A549 (cell line): ENCODE results near the gene OSBPL2. TPM values are rescaled to one million over a fixed set of nuclear protein-coding genes. Genes with fewer than 3 reads are reported as not detected.

ENCODE experiments used
- ATAC-seq, 2 experiments: fragments of 200-7000 bp in 1 of 2; fragments of >200 bp in 1 of 2; cut with Nextera tagmentation in 1 of 2; cut with Tn5 transposase in 1 of 2; 3 replicates each; pipeline versions ENCODE4 v1.8.0 to v1.9.1; 2018 to 2020; ENCODE audit warnings: mild to moderate bottlenecking in 1 of 2, moderate library complexity in 1 of 2
- CTCF ChIA-PET: fragments of 300-600 bp; sonication (Branson Sonifier 250); formaldehyde crosslinking; extraction: SDS; loops from one replicate; lab custom pipeline; 2021; ENCODE audit warnings: antibody characterized with exemption, inconsistent platforms; lab: Yijun Ruan, JAX
- POLR2A ChIA-PET: fragments of 350-600 bp; formaldehyde crosslinking; extraction: SDS; loops from one replicate; lab custom pipeline; 2021; ENCODE audit warnings: antibody characterized with exemption, inconsistent platforms; lab: Yijun Ruan, JAX
- DNase-seq, 2 experiments: peaks; one replicate each; pipeline versions ENCODE4 v3.0.0 to v3.0.0-alpha.2; 2011 to 2016; ENCODE audit warnings: low read depth in 1 of 2, low spot score in 1 of 2
- FAIRE-seq: peaks from 2 replicates; lab custom pipeline; 2011; peaks lifted over from hg19 to GRCh38; lab: Jason Lieb, UNC
- H3K27ac ChIP-seq, 2 experiments: fragments of >200 bp; sonication (Bioruptor Twin); formaldehyde crosslinking; 3 replicates each; pipeline ENCODE4 v1.5.1; 2016 to 2017
- H3K4me1 ChIP-seq: fragments of >200 bp; sonication (Bioruptor Twin); formaldehyde crosslinking; 3 replicates; pipeline ENCODE4 v1.6.1; 2016
- H3K4me2 ChIP-seq: fragments of >200 bp; sonication (Bioruptor Twin); formaldehyde crosslinking; 3 replicates; pipeline ENCODE4 v1.6.1; 2016
- H3K4me3 ChIP-seq: fragments of >200 bp; sonication (Bioruptor Twin); formaldehyde crosslinking; 3 replicates; pipeline ENCODE4 v1.5.1; 2016
- H3K9me3 ChIP-seq: fragments of >200 bp; sonication (Bioruptor Twin); formaldehyde crosslinking; 3 replicates; pipeline ENCODE4 v1.6.1; 2016
- CEBPB ChIP-seq, 2 experiments: fragments of >200 bp in 1 of 2; sonication (Bioruptor Twin) in 1 of 2; formaldehyde crosslinking in 1 of 2; IDR thresholded peaks; 2 replicates each; pipeline ENCODE4 v1.6.1; 2012 to 2016
- E2F6 ChIP-seq: IDR thresholded peaks from 2 replicates; pipeline ENCODE4 v1.6.1; 2012; ENCODE audit warnings: low read depth, borderline replicate concordance
- EHMT2 ChIP-seq: fragments of 200-600 bp; sonication (generic); IDR thresholded peaks from 2 replicates; pipeline ENCODE4 v1.6.1; 2016; ENCODE audit warnings: antibody characterized with exemption, low read depth, mild to moderate bottlenecking, moderate library complexity
- ESRRA ChIP-seq: fragments of 150-350 bp; IDR thresholded peaks from 2 replicates; pipeline ENCODE4 v1.6.1; 2014; ENCODE audit warnings: mild to moderate bottlenecking, low read length, borderline replicate concordance
- FOSL2 ChIP-seq, 2 experiments: fragments of 450-650 bp in 1 of 2; fragments of >200 bp in 1 of 2; sonication (Bioruptor Twin) in 1 of 2; formaldehyde crosslinking; IDR thresholded peaks; 2 replicates each; pipeline versions ENCODE4 v1.5.0 to v1.6.1; 2016 to 2020; ENCODE audit warnings: mild to moderate bottlenecking in 1 of 2, moderate library complexity in 1 of 2
- HOXB5 ChIP-seq: fragments of 250-450 bp; sonication (Bioruptor Pico); IDR thresholded peaks from 2 replicates; pipeline ENCODE4 v1.5.0; 2020; ENCODE audit warnings: mild to moderate bottlenecking, moderate library complexity
- JUN ChIP-seq, 2 experiments: fragments of >200 bp; sonication (Bioruptor Twin); formaldehyde crosslinking; IDR thresholded peaks; 2 replicates in 1 of 2; 3 replicates in 1 of 2; pipeline ENCODE4 v1.6.1; 2016 to 2017
- JUNB ChIP-seq: fragments of >200 bp; sonication (Bioruptor Twin); formaldehyde crosslinking; IDR thresholded peaks from 2 replicates; pipeline ENCODE4 v1.6.1; 2016
- KDM5A ChIP-seq: fragments of 200-600 bp; sonication (generic); IDR thresholded peaks from 2 replicates; pipeline ENCODE4 v1.6.1; 2016; ENCODE audit warnings: antibody characterized with exemption, mild to moderate bottlenecking
- MAFK ChIP-seq: fragments of 450-650 bp; IDR thresholded peaks from 2 replicates; pipeline ENCODE4 v1.6.1; 2014; ENCODE audit not compliant: partially characterized antibody
- MAZ ChIP-seq: fragments of 150-350 bp; IDR thresholded peaks from 2 replicates; pipeline ENCODE4 v1.6.1; 2014; ENCODE audit warnings: antibody characterized with exemption, low read depth, low read length, borderline replicate concordance
- NPAS2 ChIP-seq: fragments of 250-450 bp; sonication (Bioruptor Pico); IDR thresholded peaks from 2 replicates; pipeline ENCODE4 v1.8.0; 2022; ENCODE audit warnings: mild to moderate bottlenecking, moderate library complexity, borderline replicate concordance
- POLR2AphosphoS2 ChIP-seq: conservative IDR thresholded peaks from 2 replicates; pipeline ENCODE4 v1.6.1; 2012; ENCODE audit warnings: low read length, improper control_type of control experiment, inconsistent platforms
- RNF2 ChIP-seq: fragments of 200-600 bp; sonication (generic); IDR thresholded peaks from 2 replicates; pipeline ENCODE4 v1.6.1; 2016; ENCODE audit warnings: low read depth, mild to moderate bottlenecking, antibody characterized with exemption, moderate library complexity, borderline replicate concordance
- SREBF2 ChIP-seq: fragments of 450-650 bp; IDR thresholded peaks from 2 replicates; pipeline ENCODE4 v1.6.1; 2014; ENCODE audit warnings: mild to moderate bottlenecking, moderate library complexity
- ZNF302 ChIP-seq: fragments of 250-450 bp; sonication (Bioruptor Pico); IDR thresholded peaks from 2 replicates; pipeline ENCODE4 v1.9.0; 2021; ENCODE audit warnings: inconsistent platforms, mild to moderate bottlenecking, moderate library complexity
- ZSCAN20 ChIP-seq: fragments of 250-450 bp; sonication (Bioruptor Pico); IDR thresholded peaks from 2 replicates; pipeline ENCODE4 v1.8.0; 2022; ENCODE audit warnings: mild to moderate bottlenecking, moderate library complexity
- WGBS: methylation state at CpG from one replicate; pipeline ENCODE4 v1.1.6; 2017; ENCODE audit errors: missing lambda C conversion rate; 5-methylcytosine and 5-hydroxymethylcytosine counted together
- polyA plus RNA-seq, 4 experiments: library from polyadenylated mRNA; depleted of rRNA in 3 of 4; stranded (reverse); fragments of >200 nt; fragmentation: RNase III in 1 of 4; extraction: RNeasy Plus Mini Kit Qiagen cat#74134 plus additional on column Dnase treatment in 1 of 4; gene quantifications; 2 replicates in 3 of 4; 3 replicates in 1 of 4; pipeline ENCODE4 v1.2.3, GENCODE V29; 2011 to 2017
- TF ChIP-seq, protein P1 (sequence below): fragments of >200 bp; sonication (Bioruptor Twin); formaldehyde crosslinking; IDR thresholded peaks from 3 replicates; pipeline ENCODE4 v1.6.1; 2016
- TF ChIP-seq, protein P2 (sequence below): fragments of >200 bp; sonication (Bioruptor Twin); formaldehyde crosslinking; IDR thresholded peaks from 2 replicates; pipeline ENCODE4 v1.6.1; 2016
- TF ChIP-seq, protein P3 (sequence below): fragments of 450-650 bp; IDR thresholded peaks from 2 replicates; pipeline ENCODE4 v1.6.1; 2014; ENCODE audit warnings: antibody characterized with exemption
- TF ChIP-seq, protein P4 (sequence below): fragments of 200-600 bp; sonication (generic); IDR thresholded peaks from 2 replicates; pipeline ENCODE4 v1.6.1; 2016; ENCODE audit warnings: antibody characterized with exemption, mild to moderate bottlenecking, moderate library complexity

The OSBPL2 gene
- polyA plus RNA-seq, 2 of the 4 experiments (the other 2 are of a cell fraction), result 14.6 to 14.8 TPM

- ATAC-seq, result no peak
- H3K4me3 ChIP-seq, result no peak overlapping the region
- no peaks in the 10 kb centered on the region for H3K4me1 ChIP-seq
- no peak for FAIRE-seq
- H3K9me3 ChIP-seq, result no peaks in the 10 kb centered on the region
- ChIA-PET POLR2A (no interaction called here), CTCF (interaction anchor here (3.4 kb wide), 1 partner anchor 10 kb away, joined by 11 read pairs; no protein-coding TSS in a partner anchor)
- 90% methylated on average over 10 of the region's 10 CpGs for WGBS
- no peak for DNase-seq
- no peak overlapping the region for H3K27ac ChIP-seq
- TF ChIP-seq JUNB (no peak), RNF2 (no peak), SREBF2 (no peak), CEBPB (IDR thresholded peaks at IDR 0.05) (no peak), HOXB5 (no peak), JUN (IDR thresholded peaks at IDR 0.05) (no peak), ZNF302 (CRISPR knock-in tag) (no peak), E2F6 (no peak), MAFK (no peak), ESRRA (no peak), FOSL2 (IDR thresholded peaks at IDR 0.05) (no peak), FOSL2 (CRISPR knock-in tag; IDR thresholded peaks at IDR 0.05) (no peak), ZSCAN20 (no peak), MAZ (no peak), NPAS2 (CRISPR knock-in tag) (no peak)
- TF ChIP-seq, protein P1, sequence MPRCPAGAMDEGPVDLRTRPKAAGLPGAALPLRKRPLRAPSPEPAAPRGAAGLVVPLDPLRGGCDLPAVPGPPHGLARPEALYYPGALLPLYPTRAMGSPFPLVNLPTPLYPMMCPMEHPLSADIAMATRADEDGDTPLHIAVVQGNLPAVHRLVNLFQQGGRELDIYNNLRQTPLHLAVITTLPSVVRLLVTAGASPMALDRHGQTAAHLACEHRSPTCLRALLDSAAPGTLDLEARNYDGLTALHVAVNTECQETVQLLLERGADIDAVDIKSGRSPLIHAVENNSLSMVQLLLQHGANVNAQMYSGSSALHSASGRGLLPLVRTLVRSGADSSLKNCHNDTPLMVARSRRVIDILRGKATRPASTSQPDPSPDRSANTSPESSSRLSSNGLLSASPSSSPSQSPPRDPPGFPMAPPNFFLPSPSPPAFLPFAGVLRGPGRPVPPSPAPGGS, result no peak
- TF ChIP-seq, protein P2, sequence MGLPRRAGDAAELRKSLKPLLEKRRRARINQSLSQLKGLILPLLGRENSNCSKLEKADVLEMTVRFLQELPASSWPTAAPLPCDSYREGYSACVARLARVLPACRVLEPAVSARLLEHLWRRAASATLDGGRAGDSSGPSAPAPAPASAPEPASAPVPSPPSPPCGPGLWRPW, result no peak
- TF ChIP-seq, protein P3, sequence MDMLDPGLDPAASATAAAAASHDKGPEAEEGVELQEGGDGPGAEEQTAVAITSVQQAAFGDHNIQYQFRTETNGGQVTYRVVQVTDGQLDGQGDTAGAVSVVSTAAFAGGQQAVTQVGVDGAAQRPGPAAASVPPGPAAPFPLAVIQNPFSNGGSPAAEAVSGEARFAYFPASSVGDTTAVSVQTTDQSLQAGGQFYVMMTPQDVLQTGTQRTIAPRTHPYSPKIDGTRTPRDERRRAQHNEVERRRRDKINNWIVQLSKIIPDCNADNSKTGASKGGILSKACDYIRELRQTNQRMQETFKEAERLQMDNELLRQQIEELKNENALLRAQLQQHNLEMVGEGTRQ, result no peak
- TF ChIP-seq, protein P4, sequence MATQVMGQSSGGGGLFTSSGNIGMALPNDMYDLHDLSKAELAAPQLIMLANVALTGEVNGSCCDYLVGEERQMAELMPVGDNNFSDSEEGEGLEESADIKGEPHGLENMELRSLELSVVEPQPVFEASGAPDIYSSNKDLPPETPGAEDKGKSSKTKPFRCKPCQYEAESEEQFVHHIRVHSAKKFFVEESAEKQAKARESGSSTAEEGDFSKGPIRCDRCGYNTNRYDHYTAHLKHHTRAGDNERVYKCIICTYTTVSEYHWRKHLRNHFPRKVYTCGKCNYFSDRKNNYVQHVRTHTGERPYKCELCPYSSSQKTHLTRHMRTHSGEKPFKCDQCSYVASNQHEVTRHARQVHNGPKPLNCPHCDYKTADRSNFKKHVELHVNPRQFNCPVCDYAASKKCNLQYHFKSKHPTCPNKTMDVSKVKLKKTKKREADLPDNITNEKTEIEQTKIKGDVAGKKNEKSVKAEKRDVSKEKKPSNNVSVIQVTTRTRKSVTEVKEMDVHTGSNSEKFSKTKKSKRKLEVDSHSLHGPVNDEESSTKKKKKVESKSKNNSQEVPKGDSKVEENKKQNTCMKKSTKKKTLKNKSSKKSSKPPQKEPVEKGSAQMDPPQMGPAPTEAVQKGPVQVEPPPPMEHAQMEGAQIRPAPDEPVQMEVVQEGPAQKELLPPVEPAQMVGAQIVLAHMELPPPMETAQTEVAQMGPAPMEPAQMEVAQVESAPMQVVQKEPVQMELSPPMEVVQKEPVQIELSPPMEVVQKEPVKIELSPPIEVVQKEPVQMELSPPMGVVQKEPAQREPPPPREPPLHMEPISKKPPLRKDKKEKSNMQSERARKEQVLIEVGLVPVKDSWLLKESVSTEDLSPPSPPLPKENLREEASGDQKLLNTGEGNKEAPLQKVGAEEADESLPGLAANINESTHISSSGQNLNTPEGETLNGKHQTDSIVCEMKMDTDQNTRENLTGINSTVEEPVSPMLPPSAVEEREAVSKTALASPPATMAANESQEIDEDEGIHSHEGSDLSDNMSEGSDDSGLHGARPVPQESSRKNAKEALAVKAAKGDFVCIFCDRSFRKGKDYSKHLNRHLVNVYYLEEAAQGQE, result no peak
- H3K4me2 ChIP-seq, result no peak overlapping the region
Measured at GRCh38 chr20:62255976-62256375, 17.7 kb downstream of the OSBPL2 start.

GRCh38 chr20:62258499-62259293, 20.4 kb downstream of the OSBPL2 start:
- TF ChIP-seq ESRRA (no peak), EHMT2 (no peak), KDM5A (no peak), MAFK (no peak), POLR2AphosphoS2 (no peak)
- Histone ChIP-seq H3K4me2 (no peak overlapping the region), H3K9me3 (no peaks in the 10 kb centered on the region), H3K27ac (no peak overlapping the region), H3K4me3 (no peak overlapping the region), H3K4me1 (no peaks in the 10 kb centered on the region)
- no peak for DNase-seq
- no peak for FAIRE-seq
- ChIA-PET POLR2A (no interaction called here), CTCF (interaction anchor here (0.7 to 1.3 kb wide), 3 partner anchors 12 to 23 kb away, joined by 3 to 4 read pairs (median 3); no protein-coding TSS in a partner anchor)
- peak in 1 of 2 experiments; percentile 48; a peak in 2 of 6 replicates for ATAC-seq
- 77% methylated on average over 20 of the region's 20 CpGs for WGBS
